ENCODE results near the gene MAD2L2.

DNA sequence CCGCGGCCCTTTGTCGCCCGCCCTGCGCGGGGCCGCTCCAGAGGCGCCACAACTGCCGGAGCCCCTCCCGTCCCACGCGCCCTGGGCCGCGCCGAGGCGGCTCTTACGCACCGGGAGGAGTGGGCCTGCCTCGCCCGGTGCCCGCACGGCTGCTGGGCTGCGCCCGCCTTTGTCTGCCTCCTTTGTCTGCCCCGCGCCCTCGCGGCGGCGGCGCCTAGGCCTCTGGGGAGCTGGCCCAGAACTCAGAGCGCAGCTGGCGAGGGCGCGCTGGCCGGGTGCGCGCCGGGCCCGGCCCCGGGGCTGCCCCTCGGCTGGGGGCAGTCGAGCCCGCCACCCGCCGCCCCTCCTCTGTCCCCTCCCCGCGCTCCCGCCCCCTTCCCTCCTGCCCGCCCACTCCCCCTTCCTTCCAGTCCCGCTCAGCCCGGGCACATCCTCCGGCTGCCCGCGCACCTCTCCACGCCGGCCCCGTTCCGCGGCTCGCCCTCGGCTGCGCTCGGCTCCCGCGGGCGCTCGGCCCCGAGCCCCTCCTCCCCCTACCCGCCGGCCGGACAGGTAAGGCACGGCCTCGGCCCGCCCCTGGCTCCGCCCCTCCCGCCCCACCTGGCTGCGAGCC is 10.5 kb upstream of the MAD2L2 start, which contains the start of gene DRAXIN:
- TF ChIP-seq, protein P1, sequence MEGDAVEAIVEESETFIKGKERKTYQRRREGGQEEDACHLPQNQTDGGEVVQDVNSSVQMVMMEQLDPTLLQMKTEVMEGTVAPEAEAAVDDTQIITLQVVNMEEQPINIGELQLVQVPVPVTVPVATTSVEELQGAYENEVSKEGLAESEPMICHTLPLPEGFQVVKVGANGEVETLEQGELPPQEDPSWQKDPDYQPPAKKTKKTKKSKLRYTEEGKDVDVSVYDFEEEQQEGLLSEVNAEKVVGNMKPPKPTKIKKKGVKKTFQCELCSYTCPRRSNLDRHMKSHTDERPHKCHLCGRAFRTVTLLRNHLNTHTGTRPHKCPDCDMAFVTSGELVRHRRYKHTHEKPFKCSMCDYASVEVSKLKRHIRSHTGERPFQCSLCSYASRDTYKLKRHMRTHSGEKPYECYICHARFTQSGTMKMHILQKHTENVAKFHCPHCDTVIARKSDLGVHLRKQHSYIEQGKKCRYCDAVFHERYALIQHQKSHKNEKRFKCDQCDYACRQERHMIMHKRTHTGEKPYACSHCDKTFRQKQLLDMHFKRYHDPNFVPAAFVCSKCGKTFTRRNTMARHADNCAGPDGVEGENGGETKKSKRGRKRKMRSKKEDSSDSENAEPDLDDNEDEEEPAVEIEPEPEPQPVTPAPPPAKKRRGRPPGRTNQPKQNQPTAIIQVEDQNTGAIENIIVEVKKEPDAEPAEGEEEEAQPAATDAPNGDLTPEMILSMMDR (IDR thresholded peaks at IDR 0.05; ENCODE audit: insufficient read depth, low read depth, low read length), result no peak
- peak; percentile 73 for TF ChIP-seq EZH2 (IDR thresholded peaks at IDR 0.05; ENCODE audit: insufficient read depth, low read length)
